ENCODE measurements around the gene UGT1A5.

Gene UGT1A5

GRCh38 chr2:233818639-233819621, 106.2 kb downstream of the UGT1A5 start:
- Histone ChIP-seq H3K9me3 (ENCODE audit: control insufficient read depth, low read length) (no peaks in the 10 kb centered on the region), H3K27me3 (ENCODE audit: control insufficient read depth, insufficient read depth, low read length) (no peaks in the 10 kb centered on the region), H3K9ac (ENCODE audit: low read length) (no peak overlapping the region), H3K36me3 (ENCODE audit: control insufficient read depth, insufficient read depth, low read length) (no peaks in the 10 kb centered on the region), H3K4me3 (ENCODE audit: low read length) (no peak overlapping the region), H3K4me1 (ENCODE audit: control insufficient read depth, insufficient read depth, low read length) (peaks cover 8% of the 10 kb centered on the region)

DNA sequence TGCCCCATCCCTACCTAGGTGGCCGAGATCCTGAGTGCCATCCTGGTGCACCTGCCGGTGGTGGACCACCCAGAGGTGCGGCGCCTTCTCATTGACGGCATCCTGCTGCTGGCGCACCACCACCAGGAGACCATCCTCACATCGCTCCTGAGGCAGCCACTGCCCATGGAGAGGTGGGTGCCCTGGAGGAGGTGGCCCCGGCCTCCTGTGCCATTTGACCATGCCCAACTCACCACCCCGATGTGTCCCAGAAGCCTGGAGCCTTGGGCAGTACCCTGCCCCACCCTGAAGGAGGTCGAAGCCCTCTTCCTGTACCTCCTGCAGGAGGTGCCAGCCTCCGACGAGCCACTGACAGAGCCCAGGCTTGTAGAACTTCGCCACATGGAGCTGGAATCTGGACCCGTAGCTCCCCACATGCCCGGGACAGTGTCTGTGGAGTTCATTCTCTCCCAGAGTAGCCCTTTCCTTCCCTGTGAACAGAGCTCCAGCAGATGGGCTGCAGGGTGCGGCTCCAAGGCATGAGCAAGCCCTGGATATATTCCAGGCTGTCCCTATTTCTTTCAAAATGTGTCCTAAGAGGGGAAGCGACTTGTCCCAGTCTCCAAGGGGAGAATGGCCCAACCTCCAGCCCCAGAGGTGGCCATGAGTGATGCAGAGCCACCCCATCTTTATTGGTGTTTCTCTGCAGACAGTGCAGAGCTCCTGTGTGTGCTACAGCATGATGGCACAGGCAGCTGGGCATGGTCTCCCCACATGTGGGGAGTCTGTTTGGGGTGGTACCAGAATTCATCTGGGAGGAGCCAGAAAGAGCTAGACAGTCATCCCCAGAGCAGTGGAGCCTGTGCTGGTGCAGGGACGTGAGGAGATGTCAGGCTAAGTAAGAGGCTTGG, 107.4 kb downstream of the UGT1A5 start:
- H3K4me1 ChIP-seq (ENCODE audit: control insufficient read depth, insufficient read depth, low read length), result peaks cover 8% of the 10 kb centered on the region
- no peak overlapping the region for H3K4me3 ChIP-seq (ENCODE audit: low read length)
- no peaks in the 10 kb centered on the region for H3K36me3 ChIP-seq (ENCODE audit: control insufficient read depth, insufficient read depth, low read length)
- H3K9me3 ChIP-seq (ENCODE audit: control insufficient read depth, low read length), result no peaks in the 10 kb centered on the region
- no peaks in the 10 kb centered on the region for H3K27me3 ChIP-seq (ENCODE audit: control insufficient read depth, insufficient read depth, low read length)
- no peak overlapping the region for H3K9ac ChIP-seq (ENCODE audit: low read length)

- no peaks in the 10 kb centered on the region for H3K9me3 ChIP-seq (ENCODE audit: control insufficient read depth, low read length)
- H3K27me3 ChIP-seq (ENCODE audit: control insufficient read depth, insufficient read depth, low read length), result no peaks in the 10 kb centered on the region
- peaks cover 8% of the 10 kb centered on the region for H3K4me1 ChIP-seq (ENCODE audit: control insufficient read depth, insufficient read depth, low read length)
- no peaks in the 10 kb centered on the region for H3K36me3 ChIP-seq (ENCODE audit: control insufficient read depth, insufficient read depth, low read length)
- no peak overlapping the region for H3K9ac ChIP-seq (ENCODE audit: low read length)
- no peak overlapping the region for H3K4me3 ChIP-seq (ENCODE audit: low read length)
Observed at GRCh38 chr2:233820774-233821105, 108.0 kb downstream of the UGT1A5 start.

DNA sequence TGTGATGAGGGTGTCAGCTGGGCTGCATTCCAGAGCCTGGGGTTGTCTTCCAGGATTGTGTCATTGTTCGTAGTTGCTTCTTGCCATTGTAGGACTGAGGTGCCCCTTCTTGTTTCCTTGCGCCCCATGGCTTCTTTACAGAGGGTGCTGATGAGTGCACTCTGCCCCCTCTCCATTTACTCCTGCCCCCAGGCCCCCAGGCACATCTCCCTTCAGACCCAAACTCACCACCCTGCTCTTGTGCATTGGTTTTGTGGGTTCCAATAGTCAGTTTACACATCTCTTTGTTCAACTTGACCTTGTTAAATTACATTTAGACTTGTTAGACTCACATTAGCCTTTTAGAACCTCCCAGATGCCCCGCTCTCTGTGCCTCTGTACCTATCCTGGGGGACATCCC, 108.5 kb downstream of the UGT1A5 start:
- Histone ChIP-seq H3K4me3 (ENCODE audit: low read length) (no peak overlapping the region), H3K27me3 (ENCODE audit: control insufficient read depth, insufficient read depth, low read length) (no peaks in the 10 kb centered on the region), H3K36me3 (ENCODE audit: control insufficient read depth, insufficient read depth, low read length) (no peaks in the 10 kb centered on the region), H3K9me3 (ENCODE audit: control insufficient read depth, low read length) (no peaks in the 10 kb centered on the region), H3K9ac (ENCODE audit: low read length) (no peak overlapping the region), H3K4me1 (ENCODE audit: control insufficient read depth, insufficient read depth, low read length) (peaks cover 8% of the 10 kb centered on the region)

- no peaks in the 10 kb centered on the region for H3K9me3 ChIP-seq (ENCODE audit: control insufficient read depth, low read length)
- H3K9ac ChIP-seq (ENCODE audit: low read length), result no peak overlapping the region
- no peaks in the 10 kb centered on the region for H3K36me3 ChIP-seq (ENCODE audit: control insufficient read depth, insufficient read depth, low read length)
- peaks cover 8% of the 10 kb centered on the region for H3K4me1 ChIP-seq (ENCODE audit: control insufficient read depth, insufficient read depth, low read length)
- H3K27me3 ChIP-seq (ENCODE audit: control insufficient read depth, insufficient read depth, low read length), result no peaks in the 10 kb centered on the region
- no peak overlapping the region for H3K4me3 ChIP-seq (ENCODE audit: low read length)
Observed at GRCh38 chr2:233821709-233822100, 109.0 kb downstream of the UGT1A5 start.

DNA sequence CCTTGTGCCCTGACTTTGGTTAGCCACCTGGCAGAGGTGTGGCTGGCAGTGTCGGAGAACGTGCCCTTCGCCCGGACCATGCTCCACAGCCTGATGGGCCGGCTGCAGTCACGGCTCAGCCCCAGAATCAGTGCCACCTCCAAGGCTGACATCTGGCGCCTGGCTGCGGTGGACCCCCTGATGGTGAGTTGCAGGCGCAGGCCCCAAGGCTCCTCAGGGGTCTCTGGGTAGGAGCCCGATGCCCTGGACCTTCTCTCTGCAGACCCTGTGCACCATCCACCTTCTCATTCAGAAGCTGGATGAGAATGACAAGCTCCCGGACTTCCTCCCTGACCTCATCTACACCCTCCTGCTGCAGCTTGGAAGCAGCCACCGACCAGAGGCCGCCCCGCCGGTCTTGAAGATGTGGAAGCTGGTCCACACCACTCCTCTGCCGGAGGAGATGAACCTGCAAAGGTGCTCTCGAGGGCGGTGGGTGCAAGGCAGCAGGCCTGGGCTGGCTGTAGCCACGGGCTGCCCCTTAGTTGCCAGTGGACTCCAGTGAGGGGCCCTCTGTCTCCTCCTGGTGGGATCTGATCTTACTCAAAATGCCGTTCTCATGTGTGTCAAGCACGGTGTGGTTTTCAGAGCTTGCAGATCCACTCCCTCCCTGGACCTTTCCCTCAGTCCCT, 109.5 kb downstream of the UGT1A5 start:
- Histone ChIP-seq H3K4me1 (ENCODE audit: control insufficient read depth, insufficient read depth, low read length) (peaks cover 8% of the 10 kb centered on the region), H3K4me3 (ENCODE audit: low read length) (no peak overlapping the region), H3K9me3 (ENCODE audit: control insufficient read depth, low read length) (no peaks in the 10 kb centered on the region), H3K27me3 (ENCODE audit: control insufficient read depth, insufficient read depth, low read length) (no peaks in the 10 kb centered on the region), H3K9ac (ENCODE audit: low read length) (no peak overlapping the region), H3K36me3 (ENCODE audit: control insufficient read depth, insufficient read depth, low read length) (no peaks in the 10 kb centered on the region)

All from mucosa of stomach (tissue), 1 donor.